Stomach (tissue), 4 donors: Measurements from ENCODE around the gene VIPR2.

Source experiments
- POLR2A ChIP-seq, 4 donors: fragments of 450-650 bp; IDR thresholded peaks; one replicate each; pipeline ENCODE4 v1.6.1; 2016; ENCODE audit warnings: antibody characterized with exemption in 4 of 4, control low read depth in 2 of 4, mild to moderate bottlenecking in 1 of 4, moderate library complexity in 1 of 4
- POLR2AphosphoS5 ChIP-seq, 3 donors: sonication (generic); formaldehyde crosslinking; IDR thresholded peaks; one replicate each; pipeline ENCODE4 v1.6.1; 2016; ENCODE audit warnings: antibody characterized with exemption in 3 of 3
- TF ChIP-seq, protein P1 (sequence below), 7 experiments: fragments of 450-650 bp in 4 of 7; fragments of 200-600 bp in 3 of 7; sonication (generic) in 3 of 7; IDR thresholded peaks; one replicate each; pipeline ENCODE4 v1.5.1; 2016 to 2019; ENCODE audit warnings: antibody characterized with exemption in 7 of 7, control low read depth in 2 of 7, mild to moderate bottlenecking in 1 of 7

DNA sequence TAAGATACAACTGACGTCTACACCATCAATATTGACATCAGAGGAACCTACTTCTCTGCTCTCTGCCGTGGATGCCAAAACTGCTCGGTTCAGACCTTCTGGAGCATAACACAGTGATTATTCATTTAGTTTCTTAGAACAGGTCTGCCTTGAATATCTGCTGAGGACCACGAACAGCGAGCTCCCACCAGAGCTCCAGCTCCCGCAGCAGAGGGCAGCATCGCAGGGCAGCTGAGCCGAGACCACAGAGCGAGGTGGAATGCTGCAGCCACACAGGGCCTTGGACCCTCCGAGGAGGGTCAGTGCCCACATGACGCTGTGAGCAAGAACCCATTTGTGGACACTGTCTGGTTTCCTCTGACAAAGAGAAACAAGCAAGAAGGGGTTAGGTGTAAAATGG lies 6.8 kb downstream of the VIPR2 start:
- TF ChIP-seq POLR2A (IDR thresholded peaks at IDR 0.05), result no peak
- TF ChIP-seq, protein P1, sequence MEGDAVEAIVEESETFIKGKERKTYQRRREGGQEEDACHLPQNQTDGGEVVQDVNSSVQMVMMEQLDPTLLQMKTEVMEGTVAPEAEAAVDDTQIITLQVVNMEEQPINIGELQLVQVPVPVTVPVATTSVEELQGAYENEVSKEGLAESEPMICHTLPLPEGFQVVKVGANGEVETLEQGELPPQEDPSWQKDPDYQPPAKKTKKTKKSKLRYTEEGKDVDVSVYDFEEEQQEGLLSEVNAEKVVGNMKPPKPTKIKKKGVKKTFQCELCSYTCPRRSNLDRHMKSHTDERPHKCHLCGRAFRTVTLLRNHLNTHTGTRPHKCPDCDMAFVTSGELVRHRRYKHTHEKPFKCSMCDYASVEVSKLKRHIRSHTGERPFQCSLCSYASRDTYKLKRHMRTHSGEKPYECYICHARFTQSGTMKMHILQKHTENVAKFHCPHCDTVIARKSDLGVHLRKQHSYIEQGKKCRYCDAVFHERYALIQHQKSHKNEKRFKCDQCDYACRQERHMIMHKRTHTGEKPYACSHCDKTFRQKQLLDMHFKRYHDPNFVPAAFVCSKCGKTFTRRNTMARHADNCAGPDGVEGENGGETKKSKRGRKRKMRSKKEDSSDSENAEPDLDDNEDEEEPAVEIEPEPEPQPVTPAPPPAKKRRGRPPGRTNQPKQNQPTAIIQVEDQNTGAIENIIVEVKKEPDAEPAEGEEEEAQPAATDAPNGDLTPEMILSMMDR (IDR thresholded peaks at IDR 0.05), result no peak
- TF ChIP-seq POLR2AphosphoS5 (IDR thresholded peaks at IDR 0.05), result no peak
